SJCRH30 (cell line): Measurements from ENCODE around the gene NAPSA. TPM values are rescaled to one million over a fixed set of nuclear protein-coding genes. Genes with fewer than 3 reads are reported as not detected.
A peak's percentile ranks its signal among the peaks of the same experiment; 100 is the strongest.

Source experiments
- DNase-seq, 2 experiments: peaks; one replicate each; pipeline ENCODE4 v3.0.0-alpha.2; 2015 to 2020
- H3K27ac ChIP-seq: fragments of 250-450 bp; sonication (Bioruptor Pico); 2 replicates; pipeline ENCODE4 v1.5.1; 2020; ENCODE audit warnings: mild to moderate bottlenecking, moderate library complexity
- H3K27me3 ChIP-seq: fragments of 250-450 bp; sonication (Bioruptor Pico); 2 replicates; pipeline ENCODE4 v1.5.1; 2020; ENCODE audit warnings: mild to moderate bottlenecking, moderate library complexity
- H3K36me3 ChIP-seq: fragments of 250-450 bp; sonication (Bioruptor Pico); 2 replicates; pipeline ENCODE4 v1.5.1; 2020; ENCODE audit warnings: mild to moderate bottlenecking, moderate library complexity
- H3K4me1 ChIP-seq: fragments of 250-450 bp; sonication (Bioruptor Pico); 2 replicates; pipeline ENCODE4 v1.5.1; 2020; ENCODE audit warnings: mild to moderate bottlenecking, moderate library complexity
- H3K4me3 ChIP-seq: fragments of 250-450 bp; sonication (Bioruptor Pico); 2 replicates; pipeline ENCODE4 v1.5.1; 2020; ENCODE audit warnings: mild to moderate bottlenecking, moderate library complexity
- H3K9me3 ChIP-seq: fragments of 250-450 bp; sonication (Bioruptor Pico); replicated peaks from 2 replicates; pipeline ENCODE4 v1.5.1; 2020; ENCODE audit warnings: mild to moderate bottlenecking, moderate library complexity
- total RNA-seq: library from RNA; depleted of rRNA; stranded (reverse); fragments of >200 nt; shearing (Covaris generic); gene quantifications from 2 replicates; pipeline ENCODE4 v1.2.3, GENCODE V29; 2014

Gene NAPSA
- total RNA-seq, 1 experiment from 2014 or later: 0.08 TPM

DNA sequence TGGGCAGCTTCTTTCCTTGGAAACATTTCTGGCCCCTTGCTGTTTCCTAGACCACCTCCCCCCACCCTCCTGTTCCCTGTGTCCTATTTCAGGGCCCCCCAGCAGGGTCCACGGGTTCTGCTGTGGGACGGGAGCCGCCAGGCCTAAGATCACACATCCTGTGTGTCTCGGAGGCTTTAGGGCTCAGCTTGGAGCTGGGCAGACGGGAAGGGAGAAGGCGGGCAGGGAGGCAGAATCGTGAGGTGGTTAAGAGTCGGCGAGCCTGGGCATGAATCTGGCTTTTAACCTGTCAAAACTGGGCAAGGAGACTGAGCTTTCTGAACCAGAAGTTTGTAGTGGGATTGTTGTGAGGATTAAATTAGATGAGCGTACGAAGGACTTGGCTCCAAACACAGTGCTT is 41.1 kb downstream of the NAPSA start:
- no peaks in the 10 kb centered on the region for H3K27me3 ChIP-seq
- H3K36me3 ChIP-seq: 0 out of 2 replicates have a peak, but pooled peaks cover 2% of the 10 kb centered on the region
- H3K9me3 ChIP-seq: no peaks in the 10 kb centered on the region
- no peak for DNase-seq
- no peak overlapping the region for H3K4me3 ChIP-seq
- H3K4me1 ChIP-seq: peaks cover 9% of the 10 kb centered on the region; the same call in 1 of the 2 replicates
- H3K27ac ChIP-seq: no peak overlapping the region

DNA sequence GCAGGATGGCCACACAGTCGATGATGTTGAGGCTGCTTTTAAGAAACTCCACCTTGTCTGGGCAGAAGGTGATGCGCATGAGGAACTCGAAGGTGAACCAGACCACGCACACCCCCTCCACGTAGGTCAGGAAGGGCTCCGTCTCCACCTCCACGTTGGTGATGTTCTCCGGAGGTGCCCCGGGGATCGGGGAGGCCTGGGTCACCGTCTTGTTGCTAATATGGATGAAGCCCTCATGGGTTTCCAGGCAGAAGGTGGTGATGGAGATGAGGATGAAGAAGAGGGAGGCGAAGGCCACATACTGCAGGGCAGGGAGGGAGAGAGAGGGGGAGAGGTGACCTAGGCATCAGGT is 41.7 kb downstream of the NAPSA start:
- DNase-seq: no peak
- Histone ChIP-seq H3K36me3 (0 out of 2 replicates have a peak, but pooled peaks cover 2% of the 10 kb centered on the region), H3K27me3 (no peaks in the 10 kb centered on the region), H3K9me3 (no peaks in the 10 kb centered on the region), H3K27ac (no peak overlapping the region), H3K4me3 (no peak overlapping the region), H3K4me1 (peaks cover 9% of the 10 kb centered on the region; the same call in 1 of the 2 replicates)

GRCh38 chr19:50322931-50323781 is 42.3 kb downstream of the NAPSA start:
- H3K36me3 ChIP-seq: 0 out of 2 replicates have a peak, but pooled peaks cover 2% of the 10 kb centered on the region
- H3K4me1 ChIP-seq: peaks cover 9% of the 10 kb centered on the region; the same call in 1 of the 2 replicates
- no peaks in the 10 kb centered on the region for H3K9me3 ChIP-seq
- H3K27ac ChIP-seq: no peak overlapping the region
- no peaks in the 10 kb centered on the region for H3K27me3 ChIP-seq
- no peak overlapping the region for H3K4me3 ChIP-seq
- DNase-seq: no peak

- peaks cover 9% of the 10 kb centered on the region; the same call in 1 of the 2 replicates for H3K4me1 ChIP-seq
- no peaks in the 10 kb centered on the region for H3K27me3 ChIP-seq
- H3K27ac ChIP-seq: no peak overlapping the region
- H3K9me3 ChIP-seq: no peaks in the 10 kb centered on the region
- DNase-seq: no peak
- no peak overlapping the region for H3K4me3 ChIP-seq
- 0 out of 2 replicates have a peak, but pooled peaks cover 2% of the 10 kb centered on the region for H3K36me3 ChIP-seq
Measured at GRCh38 chr19:50322234-50322633, 43.2 kb downstream of the NAPSA start.

- Histone ChIP-seq H3K4me3 (no peak overlapping the region), H3K36me3 (0 out of 2 replicates have a peak, but pooled peaks cover 2% of the 10 kb centered on the region), H3K4me1 (peaks cover 9% of the 10 kb centered on the region; the same call in 1 of the 2 replicates), H3K9me3 (no peaks in the 10 kb centered on the region), H3K27ac (no peak overlapping the region), H3K27me3 (no peaks in the 10 kb centered on the region)
- no peak for DNase-seq
Measured at GRCh38 chr19:50321831-50322230, 43.6 kb downstream of the NAPSA start.

- Histone ChIP-seq H3K27ac (no peak overlapping the region), H3K36me3 (0 out of 2 replicates have a peak, but pooled peaks cover 2% of the 10 kb centered on the region), H3K4me3 (no peak overlapping the region), H3K27me3 (no peaks in the 10 kb centered on the region), H3K9me3 (no peaks in the 10 kb centered on the region), H3K4me1 (0 out of 2 replicates have a peak, but pooled peaks cover 5% of the 10 kb centered on the region)
- DNase-seq: no peak
Measured at GRCh38 chr19:50320596-50320995, 44.8 kb downstream of the NAPSA start.

- DNase-seq: no peak
- no peak overlapping the region for H3K27ac ChIP-seq
- no peaks in the 10 kb centered on the region for H3K27me3 ChIP-seq
- H3K36me3 ChIP-seq: 0 out of 2 replicates have a peak, but pooled peaks cover 2% of the 10 kb centered on the region
- no peak overlapping the region for H3K4me3 ChIP-seq
- H3K9me3 ChIP-seq: no peaks in the 10 kb centered on the region
- 0 out of 2 replicates have a peak, but pooled peaks cover 2% of the 10 kb centered on the region for H3K4me1 ChIP-seq
Measured at GRCh38 chr19:50320051-50320450, 45.4 kb downstream of the NAPSA start.

DNA sequence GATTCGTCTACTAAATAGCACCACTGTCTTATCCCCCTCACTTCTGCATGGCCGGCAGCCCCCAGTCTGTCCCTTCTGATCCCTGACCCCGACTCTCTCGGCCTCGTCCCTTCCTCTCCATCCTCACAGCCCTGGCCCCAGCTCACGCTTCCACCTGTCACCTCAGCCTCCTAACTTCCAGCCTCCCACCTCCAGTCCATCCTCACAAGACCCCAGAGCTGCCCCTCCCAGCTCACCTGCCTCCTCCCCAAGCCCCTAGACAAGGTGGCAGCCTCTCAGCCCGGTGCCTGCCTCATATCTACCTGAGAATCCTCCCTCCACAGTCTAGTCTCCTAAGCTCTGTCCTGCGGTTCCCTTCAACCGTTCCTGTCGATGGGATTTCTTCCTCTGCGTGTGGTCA is 46.3 kb downstream of the NAPSA start:
- Histone ChIP-seq H3K4me1 (no peaks in the 10 kb centered on the region), H3K36me3 (0 out of 2 replicates have a peak, but pooled peaks cover 2% of the 10 kb centered on the region), H3K27me3 (no peaks in the 10 kb centered on the region), H3K9me3 (no peaks in the 10 kb centered on the region), H3K4me3 (no peak overlapping the region), H3K27ac (no peak overlapping the region)
- DNase-seq: no peak

- no peak for DNase-seq
- H3K36me3 ChIP-seq: 0 out of 2 replicates have a peak, but pooled peaks cover under 1% of the 10 kb centered on the region
- H3K9me3 ChIP-seq: no peaks in the 10 kb centered on the region
- no peak overlapping the region for H3K4me3 ChIP-seq
- H3K27ac ChIP-seq: no peak overlapping the region
- no peaks in the 10 kb centered on the region for H3K27me3 ChIP-seq
- H3K4me1 ChIP-seq: no peaks in the 10 kb centered on the region
Measured at GRCh38 chr19:50318438-50318837, 47.0 kb downstream of the NAPSA start.

DNA sequence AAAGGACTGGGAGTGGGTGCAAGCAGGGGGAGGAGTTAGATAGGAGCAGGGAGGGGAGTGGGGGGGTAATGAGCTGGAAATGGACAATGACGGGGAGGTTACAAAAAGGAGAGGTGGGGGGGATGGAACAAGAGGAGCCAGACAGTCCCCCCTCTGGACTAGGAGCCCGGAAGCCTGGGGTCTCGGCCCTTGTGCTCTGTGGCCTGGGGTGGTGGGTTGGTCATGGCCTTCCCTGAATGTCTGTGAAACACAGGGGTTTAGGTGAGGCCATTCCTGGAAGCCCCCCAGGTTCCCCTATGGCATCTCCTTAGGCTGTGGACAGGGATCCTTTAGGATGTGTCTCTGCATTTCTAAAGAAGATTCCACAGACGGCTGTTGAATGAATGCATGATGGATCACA is 48.3 kb downstream of the NAPSA start:
- Histone ChIP-seq H3K4me1 (no peaks in the 10 kb centered on the region), H3K27ac (no peak overlapping the region), H3K27me3 (no peaks in the 10 kb centered on the region), H3K36me3 (no peaks in the 10 kb centered on the region), H3K4me3 (no peak overlapping the region), H3K9me3 (no peaks in the 10 kb centered on the region)
- DNase-seq: no peak

DNA sequence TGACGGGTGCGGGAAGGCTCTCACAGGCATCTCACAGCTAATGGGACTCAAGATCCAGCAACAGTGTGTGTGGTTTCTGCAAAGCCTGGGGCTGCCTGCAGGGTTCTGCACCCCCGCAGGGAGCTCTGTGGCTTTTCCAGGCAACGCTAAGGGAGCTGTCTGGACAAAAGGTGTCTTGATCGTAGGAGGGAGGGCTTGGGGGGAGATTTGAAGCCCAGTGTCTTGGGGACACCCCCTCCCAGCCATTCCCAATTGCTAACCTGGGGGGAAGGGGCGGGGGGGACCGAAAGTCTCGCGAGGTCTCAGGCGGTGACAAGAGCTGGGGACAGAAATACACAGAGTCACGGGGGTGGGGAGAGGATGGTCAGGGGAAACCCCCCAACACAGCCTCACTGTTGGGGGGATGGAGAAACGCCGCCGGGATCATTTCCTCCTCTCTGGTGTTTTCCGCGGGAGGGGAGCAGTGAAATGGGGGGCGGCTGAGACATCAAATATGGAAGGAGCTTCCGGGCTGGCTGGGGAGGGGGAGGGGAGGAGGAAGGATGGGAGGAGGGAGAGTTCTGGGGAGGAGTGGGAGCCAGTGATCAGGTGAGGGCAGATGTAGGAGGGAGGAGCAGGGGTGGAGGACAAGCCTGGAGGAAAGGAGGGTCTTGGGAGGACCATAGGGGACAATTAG is 49.5 kb downstream of the NAPSA start:
- Histone ChIP-seq H3K36me3 (no peaks in the 10 kb centered on the region), H3K27me3 (no peaks in the 10 kb centered on the region), H3K4me1 (no peaks in the 10 kb centered on the region), H3K9me3 (no peaks in the 10 kb centered on the region), H3K4me3 (peak overlapping the region; percentile 55), H3K27ac (no peak overlapping the region)
- DNase-seq: peak; percentile 44 to 62

DNA sequence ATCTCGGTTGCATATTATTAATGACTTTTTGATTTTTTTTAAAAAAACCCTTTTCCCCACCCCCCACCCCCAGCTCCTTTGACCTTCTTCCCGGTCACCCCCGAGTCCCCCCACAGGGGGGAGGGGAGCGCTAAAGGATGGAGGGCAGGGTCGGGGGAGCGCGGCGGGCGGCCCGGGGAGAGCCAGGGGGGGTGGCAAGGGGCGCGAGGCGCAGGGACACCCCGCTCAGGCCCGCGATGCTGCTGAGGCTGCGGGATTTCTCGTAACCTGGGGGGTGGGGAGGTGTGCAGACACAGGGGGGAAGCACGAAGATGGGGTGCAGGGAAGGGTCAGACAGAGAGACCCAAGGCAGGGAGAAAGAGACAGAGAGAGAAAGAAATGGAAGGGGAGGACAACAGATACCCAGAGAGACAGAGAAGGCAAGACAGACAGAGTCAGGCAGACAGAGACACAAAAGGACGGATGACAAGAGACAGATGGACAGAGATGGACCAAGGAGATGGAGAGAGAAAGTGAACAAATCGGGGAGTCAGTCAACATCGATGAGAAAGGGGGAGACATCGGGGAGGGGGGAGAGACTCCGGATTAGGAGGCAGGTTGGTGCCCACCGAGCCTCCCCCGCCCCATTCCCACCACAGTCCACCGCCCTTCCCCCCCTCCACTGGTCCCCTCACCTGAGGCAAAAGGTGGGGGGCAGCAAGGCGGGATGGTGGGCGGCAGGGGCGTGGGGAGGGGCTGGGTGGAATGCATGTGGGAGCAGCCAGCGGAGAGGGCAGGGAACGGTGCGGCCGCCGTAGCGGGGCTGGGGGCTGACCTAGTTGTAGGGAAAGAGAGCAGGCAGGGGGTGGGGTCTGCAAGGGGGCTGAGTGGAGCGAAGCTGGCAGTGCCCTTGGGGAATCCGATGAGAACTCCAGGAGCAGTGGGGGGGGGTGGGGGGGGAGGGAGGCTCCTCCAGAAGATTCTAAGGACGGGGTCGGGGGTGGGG is 50.4 kb downstream of the NAPSA start:
- no peaks in the 10 kb centered on the region for H3K4me1 ChIP-seq
- no peaks in the 10 kb centered on the region for H3K9me3 ChIP-seq
- H3K4me3 ChIP-seq: no peak overlapping the region
- no peak overlapping the region for H3K27ac ChIP-seq
- no peaks in the 10 kb centered on the region for H3K27me3 ChIP-seq
- H3K36me3 ChIP-seq: no peaks in the 10 kb centered on the region
- DNase-seq: no peak

DNA sequence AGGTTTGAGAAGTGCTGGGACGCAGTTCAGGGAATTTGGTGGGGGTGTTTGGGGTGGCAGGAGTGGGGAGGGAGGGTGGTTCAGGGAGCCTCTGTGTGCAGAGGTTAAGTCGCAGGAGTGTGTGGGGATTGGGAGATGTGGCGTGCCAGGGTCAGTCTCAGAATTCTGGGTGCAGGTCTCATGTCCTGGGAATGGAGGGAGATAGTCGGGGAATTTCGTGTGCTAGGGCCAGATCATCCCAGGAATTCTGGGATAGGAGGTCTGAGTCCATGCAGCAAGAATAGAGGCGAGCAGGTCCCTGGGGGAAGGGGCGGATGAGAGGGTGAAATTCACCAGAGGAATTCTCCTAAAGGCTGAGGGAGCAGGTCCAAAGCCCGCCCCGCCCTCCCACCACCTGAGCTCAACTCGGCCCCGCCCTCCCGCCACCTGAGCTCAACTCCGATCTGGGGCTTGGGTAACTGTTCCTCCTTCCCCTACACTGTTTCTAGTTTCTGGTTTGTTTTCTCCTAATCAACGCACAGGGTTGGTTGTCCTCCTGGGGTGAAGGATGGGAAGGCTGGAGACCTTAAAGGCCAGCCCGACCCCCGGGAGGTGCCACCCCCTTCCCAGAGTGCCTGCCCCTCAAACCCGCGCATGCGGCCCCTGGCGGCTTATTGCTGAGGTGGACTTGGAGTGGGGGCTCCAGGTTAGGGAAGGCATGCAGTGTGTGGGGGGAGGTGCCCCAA is 51.5 kb downstream of the NAPSA start:
- Histone ChIP-seq H3K4me3 (no peak overlapping the region), H3K9me3 (no peaks in the 10 kb centered on the region), H3K27me3 (no peaks in the 10 kb centered on the region), H3K4me1 (no peaks in the 10 kb centered on the region), H3K27ac (no peak overlapping the region), H3K36me3 (no peaks in the 10 kb centered on the region)
- DNase-seq: no peak
